Activated CD8-positive, alpha-beta T cell treated with anti-CD3 and anti-CD28 coated beads for 36 hours (primary cell): ENCODE data around the gene CYREN. TPM values are rescaled to one million over a fixed set of nuclear protein-coding genes. Genes with fewer than 3 reads are reported as not detected.

ENCODE experiments used
- ATAC-seq: fragments of 200-7000 bp; cut with Tn5 transposase; one replicate; pipeline ENCODE4 v1.10.0; 2021; ENCODE audit warnings: mild to moderate bottlenecking, moderate library complexity
- CTCF ChIA-PET: fragments of 350-600 bp; sonication (Branson Sonifier 250); formaldehyde crosslinking; loops from one replicate; lab custom pipeline; 2021; ENCODE audit warnings: antibody characterized with exemption; lab: Charles Lee
- POLR2A ChIA-PET: fragments of 350-600 bp; sonication (Branson Sonifier 250); formaldehyde crosslinking; loops from one replicate; lab custom pipeline; 2021; ENCODE audit warnings: antibody characterized with exemption; lab: Charles Lee
- DNase-seq: peaks from one replicate; pipeline ENCODE4 v3.0.0-alpha.2; 2020
- H3K27ac Mint-ChIP-seq: one replicate; pipeline ENCODE4 v1.8.0; 2021; ENCODE audit warnings: mild to moderate bottlenecking, mixed read lengths
- H3K27me3 Mint-ChIP-seq: one replicate; pipeline ENCODE4 v1.8.0; 2021; ENCODE audit warnings: mixed read lengths
- H3K36me3 Mint-ChIP-seq: one replicate; pipeline ENCODE4 v1.8.0; 2021; ENCODE audit warnings: low read depth, mixed read lengths
- H3K4me1 Mint-ChIP-seq: one replicate; pipeline ENCODE4 v1.8.0; 2021; ENCODE audit warnings: low read depth, mixed read lengths
- H3K4me3 Mint-ChIP-seq: one replicate; pipeline ENCODE4 v1.8.0; 2021; ENCODE audit warnings: mild to moderate bottlenecking, moderate library complexity, mixed read lengths
- H3K9me3 Mint-ChIP-seq: one replicate; pipeline ENCODE4 v1.8.0; 2021; ENCODE audit warnings: mixed read lengths
- CTCF ChIP-seq: fragments of 200-600 bp; IDR thresholded peaks from one replicate; pipeline ENCODE4 v1.8.0; 2022; ENCODE audit warnings: antibody characterized with exemption, mild to moderate bottlenecking
- intact Hi-C: fragments of 100-400 bp; cut with micrococcal nuclease; formaldehyde crosslinking; loops from one replicate; pipeline ENCODE4 v1.10.0; 2022
- total RNA-seq, 2 experiments: library from RNA; stranded (reverse); gene quantifications; one replicate each; pipeline ENCODE4 v1.2.3, GENCODE V29; 2021

Gene CYREN
- total RNA-seq, 2 experiments from 2014 or later: 32.5 to 35.4 TPM

GRCh38 chr7:135194494-135195095 lies 24.1 kb upstream of the CYREN start:
- ChIA-PET CTCF (interaction anchor here (0.7 kb wide), 1 partner anchor 131 kb away, joined by 3 read pairs; no protein-coding TSS in a partner anchor), POLR2A (interaction anchor here (1.1 to 2.0 kb wide), 2 partner anchors 8 to 10 kb away, joined by 3 to 7 read pairs; no protein-coding TSS in a partner anchor)
- no peak overlapping the region for H3K4me3 Mint-ChIP-seq
- peaks cover 49% of the 10 kb centered on the region for H3K36me3 Mint-ChIP-seq
- no peak for DNase-seq
- ATAC-seq: no peak
- H3K9me3 Mint-ChIP-seq: no peaks in the 10 kb centered on the region
- peaks cover 12% of the 10 kb centered on the region for H3K4me1 Mint-ChIP-seq
- no peak for TF ChIP-seq CTCF
- no peaks in the 10 kb centered on the region for H3K27me3 Mint-ChIP-seq
- H3K27ac Mint-ChIP-seq: no peak overlapping the region
- intact Hi-C loops: no loop called here

- H3K27me3 Mint-ChIP-seq: no peaks in the 10 kb centered on the region
- H3K4me3 Mint-ChIP-seq: no peak overlapping the region
- DNase-seq: no peak
- ATAC-seq: no peak
- H3K36me3 Mint-ChIP-seq: peaks cover 50% of the 10 kb centered on the region
- intact Hi-C loops: no loop called here
- TF ChIP-seq CTCF: no peak
- POLR2A ChIA-PET: no interaction called here
- H3K9me3 Mint-ChIP-seq: no peaks in the 10 kb centered on the region
- H3K4me1 Mint-ChIP-seq: peaks cover 7% of the 10 kb centered on the region
- no peak overlapping the region for H3K27ac Mint-ChIP-seq
- CTCF ChIA-PET: no interaction called here
These were observed 23.1 kb upstream of the CYREN start for GRCh38 chr7:135193615-135194081.

- no peak for TF ChIP-seq CTCF
- ChIA-PET CTCF (no interaction called here), POLR2A (no interaction called here)
- Mint-ChIP-seq H3K4me1 (peaks cover under 1% of the 10 kb centered on the region), H3K9me3 (no peaks in the 10 kb centered on the region), H3K27ac (no peak overlapping the region), H3K36me3 (peaks cover 48% of the 10 kb centered on the region), H3K27me3 (no peaks in the 10 kb centered on the region), H3K4me3 (no peak overlapping the region)
- intact Hi-C loops: no loop called here
- ATAC-seq: no peak
- DNase-seq: no peak
These were observed 22.5 kb upstream of the CYREN start for GRCh38 chr7:135192914-135193536.

GRCh38 chr7:135190703-135191102 lies 20.2 kb upstream of the CYREN start:
- POLR2A ChIA-PET: no interaction called here

More at GRCh38 chr7:135190703-135191102, 20.2 kb upstream of the CYREN start:
- intact Hi-C loops: no loop called here
- H3K27me3 Mint-ChIP-seq: no peaks in the 10 kb centered on the region
- ATAC-seq (no peak), DNase-seq (no peak)
- H3K4me3 Mint-ChIP-seq: no peak overlapping the region
- H3K36me3 Mint-ChIP-seq: peaks cover 55% of the 10 kb centered on the region
- H3K9me3 Mint-ChIP-seq: no peaks in the 10 kb centered on the region
- peaks cover 2% of the 10 kb centered on the region for H3K4me1 Mint-ChIP-seq
- CTCF ChIA-PET: interaction anchor here (1.3 kb wide), 1 partner anchor 12 kb away, joined by 3 read pairs; no protein-coding TSS in a partner anchor
- no peak for TF ChIP-seq CTCF
- H3K27ac Mint-ChIP-seq: no peak overlapping the region
